ENCODE results near the gene PAK6. TPM values are rescaled to one million over a fixed set of nuclear protein-coding genes. Genes with fewer than 3 reads are reported as not detected.

Gene PAK6
- total RNA-seq, 1 donor from 2014 or later = not detected

DNA sequence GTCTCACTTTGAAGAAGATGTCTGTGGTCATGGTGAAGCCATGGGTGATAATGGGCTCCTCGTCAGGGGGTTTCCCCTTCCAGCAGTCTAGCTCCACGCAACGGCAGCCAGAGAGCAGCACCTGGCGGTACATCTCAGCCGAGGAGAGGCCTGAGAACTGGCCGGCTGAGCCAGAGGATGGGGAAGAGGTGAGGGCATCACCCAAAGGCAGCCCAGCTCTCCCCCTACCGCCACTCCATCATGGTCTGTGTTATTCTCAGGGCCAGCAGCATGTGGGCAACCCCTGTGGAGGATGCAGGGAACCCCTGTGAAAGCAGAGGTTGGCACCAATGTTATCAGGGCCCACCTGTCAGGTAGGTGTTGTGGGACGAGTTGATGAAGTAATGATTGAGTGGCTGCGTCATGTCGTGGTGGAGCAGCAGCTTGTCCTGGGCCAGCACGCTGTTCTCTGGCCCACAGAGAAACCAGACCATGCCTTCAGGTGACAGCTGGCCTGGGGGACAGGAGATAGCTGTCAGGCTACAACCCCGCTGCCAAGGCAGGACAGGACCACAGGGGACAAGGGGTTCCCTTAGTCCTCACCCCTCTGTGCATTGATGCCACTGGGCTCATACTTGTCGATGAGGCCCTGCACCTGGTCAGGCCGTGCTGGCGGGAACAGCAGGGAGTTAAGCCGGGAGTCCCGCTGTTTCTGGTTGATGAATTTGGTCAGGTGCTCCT lies 59.5 kb downstream of the PAK6 start:
- Histone ChIP-seq H3K27ac (no peak overlapping the region), H3K9me3 (no peaks in the 10 kb centered on the region), H3K4me1 (no peaks in the 10 kb centered on the region), H3K4me3 (no peak overlapping the region), H3K27me3 (no peaks in the 10 kb centered on the region), H3K36me3 (no peaks in the 10 kb centered on the region)
- no peak for DNase-seq (ENCODE audit: low spot score in 2 of 2)
- intact Hi-C loops (cut with DNase I) = no loop called here
- TF ChIP-seq, protein P1, sequence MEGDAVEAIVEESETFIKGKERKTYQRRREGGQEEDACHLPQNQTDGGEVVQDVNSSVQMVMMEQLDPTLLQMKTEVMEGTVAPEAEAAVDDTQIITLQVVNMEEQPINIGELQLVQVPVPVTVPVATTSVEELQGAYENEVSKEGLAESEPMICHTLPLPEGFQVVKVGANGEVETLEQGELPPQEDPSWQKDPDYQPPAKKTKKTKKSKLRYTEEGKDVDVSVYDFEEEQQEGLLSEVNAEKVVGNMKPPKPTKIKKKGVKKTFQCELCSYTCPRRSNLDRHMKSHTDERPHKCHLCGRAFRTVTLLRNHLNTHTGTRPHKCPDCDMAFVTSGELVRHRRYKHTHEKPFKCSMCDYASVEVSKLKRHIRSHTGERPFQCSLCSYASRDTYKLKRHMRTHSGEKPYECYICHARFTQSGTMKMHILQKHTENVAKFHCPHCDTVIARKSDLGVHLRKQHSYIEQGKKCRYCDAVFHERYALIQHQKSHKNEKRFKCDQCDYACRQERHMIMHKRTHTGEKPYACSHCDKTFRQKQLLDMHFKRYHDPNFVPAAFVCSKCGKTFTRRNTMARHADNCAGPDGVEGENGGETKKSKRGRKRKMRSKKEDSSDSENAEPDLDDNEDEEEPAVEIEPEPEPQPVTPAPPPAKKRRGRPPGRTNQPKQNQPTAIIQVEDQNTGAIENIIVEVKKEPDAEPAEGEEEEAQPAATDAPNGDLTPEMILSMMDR (IDR thresholded peaks at IDR 0.05) = no peak

DNA sequence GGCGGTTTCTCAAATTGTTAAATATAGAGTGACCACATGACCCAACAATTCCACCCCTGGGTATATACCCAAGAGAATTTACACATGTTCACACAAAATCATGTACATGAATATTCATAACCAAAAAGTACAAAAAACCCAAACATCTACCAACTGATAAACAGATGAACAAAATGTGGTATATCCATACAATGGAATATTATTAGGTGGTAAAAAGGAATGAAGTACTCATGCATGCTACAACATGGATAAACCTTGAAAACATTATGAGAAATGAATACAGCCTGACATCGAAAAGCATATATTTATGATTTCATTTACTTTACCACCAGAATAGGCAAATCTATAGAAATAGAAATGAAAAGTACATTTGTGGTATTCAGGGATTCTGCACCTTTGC lies 61.5 kb downstream of the PAK6 start:
- intact Hi-C loops (cut with DNase I) = no loop called here
- TF ChIP-seq, protein P1 (IDR thresholded peaks at IDR 0.05) = no peak

DNA sequence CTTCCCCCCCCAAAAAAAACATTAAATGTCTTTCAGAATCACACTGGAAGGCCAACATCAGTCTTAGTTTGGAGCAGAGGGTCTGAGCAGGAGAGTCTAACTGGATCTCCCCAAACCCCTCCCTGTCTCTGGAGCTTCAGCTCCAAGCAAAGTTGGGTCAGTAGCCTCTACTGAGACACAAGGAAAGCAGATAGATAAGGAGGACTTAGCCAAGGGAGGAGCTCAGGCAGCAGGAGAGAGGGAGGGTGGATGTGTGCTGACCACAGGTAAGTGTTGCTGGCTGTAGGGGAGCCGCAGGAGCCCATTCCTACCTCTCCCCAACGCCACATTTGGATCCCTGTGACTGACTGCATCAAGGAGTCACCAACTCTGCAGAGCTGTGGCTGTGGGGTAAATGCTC lies 61.9 kb downstream of the PAK6 start:
- Histone ChIP-seq H3K9me3 (no peaks in the 10 kb centered on the region), H3K36me3 (no peaks in the 10 kb centered on the region), H3K4me3 (no peak overlapping the region), H3K27me3 (no peaks in the 10 kb centered on the region), H3K27ac (no peak overlapping the region), H3K4me1 (no peaks in the 10 kb centered on the region)
- intact Hi-C loops (cut with DNase I) = no loop called here
- DNase-seq (ENCODE audit: low spot score in 2 of 2) = no peak
- TF ChIP-seq, protein P1 (IDR thresholded peaks at IDR 0.05) = no peak

More for the DNA sequence above, 61.5 kb downstream of the PAK6 start:
- Histone ChIP-seq H3K9me3 (no peaks in the 10 kb centered on the region), H3K36me3 (no peaks in the 10 kb centered on the region), H3K4me1 (no peaks in the 10 kb centered on the region), H3K4me3 (no peak overlapping the region), H3K27ac (no peak overlapping the region), H3K27me3 (no peaks in the 10 kb centered on the region)
- DNase-seq (ENCODE audit: low spot score in 2 of 2) = no peak

DNA sequence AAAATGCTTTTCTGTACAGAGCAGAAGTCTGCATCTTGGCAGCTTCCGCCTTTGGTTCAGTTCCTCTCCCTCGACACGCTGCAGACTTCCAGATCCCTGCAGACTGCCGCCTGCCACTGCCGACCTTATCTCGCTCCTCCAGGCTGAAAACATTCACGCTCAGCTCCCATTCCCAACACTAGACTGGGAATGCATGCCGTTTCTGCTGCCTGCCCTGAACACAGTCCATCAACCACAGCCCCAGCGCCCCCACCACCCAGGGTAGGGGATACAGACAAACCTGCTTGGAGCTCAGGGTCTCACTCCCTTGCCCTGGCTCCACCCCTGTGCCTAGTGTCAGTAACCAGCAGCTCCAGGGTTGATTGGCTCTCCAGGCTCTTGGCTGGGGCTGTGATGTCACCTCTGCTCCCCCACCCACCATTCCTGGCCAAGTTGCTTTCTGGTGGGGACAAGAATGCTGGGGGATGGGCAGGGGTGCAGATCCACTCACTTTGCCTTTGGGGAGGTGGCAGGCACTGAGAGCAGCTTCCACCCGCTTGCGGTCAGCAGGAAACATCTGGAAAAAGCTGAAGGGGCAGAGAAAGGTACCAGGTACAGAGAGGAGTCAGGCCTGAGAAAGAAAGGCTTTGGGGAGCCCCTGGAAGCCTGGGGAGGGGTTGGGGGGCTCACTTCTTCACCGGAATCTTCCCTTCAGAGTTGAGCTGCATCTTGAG lies 62.8 kb downstream of the PAK6 start:
- H3K9me3 ChIP-seq = no peaks in the 10 kb centered on the region
- H3K27me3 ChIP-seq = no peaks in the 10 kb centered on the region
- intact Hi-C loops (cut with DNase I) = no loop called here
- H3K36me3 ChIP-seq = no peaks in the 10 kb centered on the region
- H3K4me3 ChIP-seq = no peak overlapping the region
- H3K4me1 ChIP-seq = no peaks in the 10 kb centered on the region
- no peak overlapping the region for H3K27ac ChIP-seq
- TF ChIP-seq, protein P1 (IDR thresholded peaks at IDR 0.05) = no peak
- no peak for DNase-seq (ENCODE audit: low spot score in 2 of 2)

DNA sequence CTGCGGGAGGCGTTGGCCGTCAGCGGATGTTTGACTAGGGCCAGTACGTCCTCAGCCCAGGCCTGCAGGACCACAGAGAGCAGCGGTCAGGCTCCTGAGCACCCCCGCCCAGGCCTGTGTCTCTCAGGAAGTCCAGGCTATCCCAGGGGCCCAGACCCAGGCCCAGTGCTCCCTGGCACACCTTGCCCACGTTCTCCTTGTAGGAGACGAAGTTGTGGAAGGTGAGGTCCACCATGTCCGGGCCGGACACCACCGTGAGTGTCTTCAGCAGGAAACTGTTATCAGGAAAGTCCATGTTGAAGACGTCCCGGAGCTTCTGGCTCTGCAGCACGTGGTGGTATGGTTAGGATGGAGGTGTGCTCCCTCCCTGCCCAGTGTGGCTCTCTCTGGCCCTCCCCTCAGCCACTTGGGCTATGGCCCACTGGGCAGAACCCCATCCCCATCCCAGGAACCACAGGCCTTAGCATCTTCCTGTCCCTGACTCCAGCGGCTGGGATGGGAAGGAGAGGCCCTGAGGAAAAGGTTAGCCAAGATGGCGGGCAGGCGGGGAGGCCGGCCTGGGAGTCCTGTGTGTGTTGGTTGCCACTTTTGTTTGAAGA lies 63.5 kb downstream of the PAK6 start:
- DNase-seq (ENCODE audit: low spot score in 2 of 2) = no peak
- no peaks in the 10 kb centered on the region for H3K36me3 ChIP-seq
- H3K27me3 ChIP-seq = no peaks in the 10 kb centered on the region
- no peak overlapping the region for H3K27ac ChIP-seq
- H3K4me1 ChIP-seq = no peaks in the 10 kb centered on the region
- H3K9me3 ChIP-seq = no peaks in the 10 kb centered on the region
- intact Hi-C loops (cut with DNase I) = no loop called here
- H3K4me3 ChIP-seq = no peak overlapping the region
- TF ChIP-seq, protein P1 (IDR thresholded peaks at IDR 0.05) = no peak

All from ascending aorta (tissue), 2 donors.